Measurements from ENCODE around the gene CDH5. TPM values are rescaled to one million over a fixed set of nuclear protein-coding genes. Genes with fewer than 3 reads are reported as not detected.

Gene CDH5
- total RNA-seq, 1 donor from 2014 or later, result 0.63 TPM

GRCh38 chr16:66416939-66417700 lies 50.6 kb downstream of the CDH5 start:
- TF ChIP-seq CTCF (conservative IDR thresholded peaks at IDR 0.05; ENCODE audit: low read depth, low read length), result no peak
- H3K4me3 ChIP-seq (ENCODE audit: low read depth, low read length), result no peak overlapping the region
- no peak for DNase-seq (ENCODE audit: low read depth)

GRCh38 chr16:66418165-66418962 lies 51.9 kb downstream of the CDH5 start:
- no peak overlapping the region for H3K4me3 ChIP-seq (ENCODE audit: low read depth, low read length)
- no peak for DNase-seq (ENCODE audit: low read depth)
- TF ChIP-seq CTCF (conservative IDR thresholded peaks at IDR 0.05; ENCODE audit: low read depth, low read length), result no peak

GRCh38 chr16:66419527-66419926 lies 53.0 kb downstream of the CDH5 start:
- no peak overlapping the region for H3K4me3 ChIP-seq (ENCODE audit: low read depth, low read length)
- peak; percentile 35 for TF ChIP-seq CTCF (conservative IDR thresholded peaks at IDR 0.05; ENCODE audit: low read depth, low read length)
- DNase-seq (ENCODE audit: low read depth), result no peak

- peak; percentile 69 for DNase-seq (ENCODE audit: low read depth)
- no peak for TF ChIP-seq CTCF (conservative IDR thresholded peaks at IDR 0.05; ENCODE audit: low read depth, low read length)
Measured at GRCh38 chr16:66420396-66420795, 53.9 kb downstream of the CDH5 start.

GRCh38 chr16:66421891-66422290 lies 55.4 kb downstream of the CDH5 start:
- no peak for TF ChIP-seq CTCF (conservative IDR thresholded peaks at IDR 0.05; ENCODE audit: low read depth, low read length)
- no peak for DNase-seq (ENCODE audit: low read depth)
- no peak overlapping the region for H3K4me3 ChIP-seq (ENCODE audit: low read depth, low read length)

More at GRCh38 chr16:66420396-66420795, 53.9 kb downstream of the CDH5 start:
- no peak overlapping the region for H3K4me3 ChIP-seq (ENCODE audit: low read depth, low read length)

- no peak for DNase-seq (ENCODE audit: low read depth)
- TF ChIP-seq CTCF (conservative IDR thresholded peaks at IDR 0.05; ENCODE audit: low read depth, low read length), result no peak
- H3K4me3 ChIP-seq (ENCODE audit: low read depth, low read length), result no peak overlapping the region
Measured at GRCh38 chr16:66422366-66422765, 55.9 kb downstream of the CDH5 start.

All from epithelial cell of proximal tubule (primary cell).